GM19351 (cell line): Measurements from ENCODE around the gene GDF11.

Source experiments
- ATAC-seq: cut with Tn5 transposase; IDR thresholded peaks from one replicate; pipeline ENCODE4 v1.9.1; 2021; ENCODE audit warnings: mild to moderate bottlenecking, moderate library complexity; ENCODE audit not compliant: unreplicated experiment

Gene GDF11

DNA sequence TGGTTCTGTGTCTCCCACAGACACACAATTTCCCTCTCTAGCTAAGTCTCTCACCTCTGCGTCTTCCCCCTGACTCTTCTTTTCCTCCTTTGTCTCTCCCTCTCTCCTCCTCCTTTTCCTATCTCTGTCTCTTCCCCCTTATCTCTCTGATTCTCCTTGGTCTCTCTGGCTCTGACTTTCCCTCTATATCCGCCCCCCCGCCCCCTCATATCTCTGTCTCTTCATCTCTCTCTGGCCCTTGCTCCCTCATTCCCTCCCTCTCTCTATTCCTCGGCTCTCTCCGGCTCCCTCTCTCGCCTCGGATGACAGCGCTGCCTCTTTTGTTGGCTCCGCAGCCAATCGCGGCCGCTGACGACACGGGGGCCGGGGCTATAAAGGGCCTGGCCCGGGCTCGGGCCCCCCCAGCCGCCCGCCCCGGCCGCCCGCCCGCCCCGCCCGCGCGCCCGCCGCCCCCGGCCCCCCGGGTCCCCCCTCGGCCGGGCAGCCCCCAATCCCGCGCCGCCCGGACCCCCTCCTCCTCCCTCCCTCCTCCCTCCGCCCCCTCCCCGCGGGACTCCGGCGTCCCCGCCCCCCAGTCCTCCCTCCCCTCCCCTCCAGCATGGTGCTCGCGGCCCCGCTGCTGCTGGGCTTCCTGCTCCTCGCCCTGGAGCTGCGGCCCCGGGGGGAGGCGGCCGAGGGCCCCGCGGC lies at the start of gene GDF11:
TSS of gene GDF11 (plus strand) at position 404 of the 687 bp plus-strand sequence. CDS start at position 599, 195 bp downstream.
- ATAC-seq, result peak; percentile 39

DNA sequence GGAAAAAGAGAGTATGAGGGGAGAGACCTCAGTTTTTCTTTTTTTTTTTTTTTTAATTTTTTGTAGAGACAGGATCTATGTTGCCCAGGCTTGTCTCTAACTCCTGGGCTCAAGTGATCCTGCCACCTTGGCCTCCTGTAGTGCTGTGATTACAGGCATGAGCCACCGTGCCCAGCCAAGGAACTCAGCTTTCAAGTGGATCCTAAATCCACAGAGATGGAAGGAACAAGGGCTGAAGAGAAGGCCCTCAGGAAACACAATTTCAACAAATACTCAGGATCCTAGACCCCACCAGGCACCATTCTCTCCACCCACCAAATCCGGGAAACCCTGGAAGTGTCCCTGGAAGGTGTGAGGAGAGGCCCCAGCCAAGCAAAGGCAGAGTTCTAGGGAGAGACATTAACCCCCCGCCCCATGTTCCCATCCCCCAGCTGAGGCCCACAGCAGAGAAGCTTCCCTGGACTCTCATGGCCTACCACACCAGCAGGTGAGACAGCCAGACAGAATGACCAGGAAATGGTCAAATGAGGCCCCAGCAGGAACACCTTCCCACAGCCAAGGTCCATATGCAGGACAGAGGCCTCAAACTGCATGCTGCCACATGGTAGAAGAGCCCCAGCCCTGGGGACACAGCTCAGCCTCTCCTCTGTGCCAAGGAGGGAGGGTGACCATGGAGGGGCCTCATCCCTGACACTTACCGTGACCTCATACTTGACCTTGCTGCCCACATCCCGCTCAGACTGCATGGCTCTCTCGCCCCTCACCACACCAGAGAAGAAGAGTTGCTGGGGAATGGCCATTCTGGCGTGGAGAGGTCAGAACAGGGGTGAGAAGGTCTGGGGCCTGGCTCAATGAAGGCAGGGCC lies 49.4 kb upstream of the GDF11 start:
- no peak for ATAC-seq

DNA sequence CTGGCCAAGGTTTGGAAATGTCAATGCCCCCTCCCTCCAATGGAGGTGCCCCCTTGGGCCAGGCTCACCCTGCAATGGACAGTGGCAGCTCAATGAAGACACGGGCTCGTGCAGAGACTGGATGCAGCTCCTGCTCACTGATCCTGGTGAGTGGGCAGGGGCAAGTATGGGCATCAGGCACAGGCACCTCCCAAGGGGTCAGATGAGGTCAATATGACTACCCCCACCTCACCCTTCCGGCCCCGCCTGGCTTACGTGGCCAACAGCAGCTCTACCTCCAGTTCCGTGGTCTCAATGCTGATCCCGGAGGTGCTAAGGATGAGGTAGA lies 48.8 kb upstream of the GDF11 start:
- no peak for ATAC-seq

DNA sequence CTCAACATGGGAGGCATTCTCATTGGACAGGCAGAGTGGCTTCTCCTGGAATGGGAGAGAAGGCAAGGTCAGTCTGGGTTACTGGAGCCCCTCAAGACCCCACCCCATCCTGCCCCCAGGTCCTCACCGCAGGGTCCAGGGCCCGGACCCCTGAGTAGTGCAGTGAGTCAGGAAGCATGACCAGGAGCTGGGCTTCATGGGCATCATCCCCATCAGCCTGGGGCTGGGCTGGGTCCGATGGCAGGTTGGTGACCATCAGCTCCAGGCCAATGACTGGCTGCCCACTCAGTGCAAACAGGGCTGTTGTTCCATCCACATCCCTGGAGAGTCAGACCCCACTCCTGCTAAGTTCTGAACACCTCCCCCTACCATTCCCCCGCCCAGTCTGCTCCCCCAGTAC lies 48.3 kb upstream of the GDF11 start:
- no peak for ATAC-seq

DNA sequence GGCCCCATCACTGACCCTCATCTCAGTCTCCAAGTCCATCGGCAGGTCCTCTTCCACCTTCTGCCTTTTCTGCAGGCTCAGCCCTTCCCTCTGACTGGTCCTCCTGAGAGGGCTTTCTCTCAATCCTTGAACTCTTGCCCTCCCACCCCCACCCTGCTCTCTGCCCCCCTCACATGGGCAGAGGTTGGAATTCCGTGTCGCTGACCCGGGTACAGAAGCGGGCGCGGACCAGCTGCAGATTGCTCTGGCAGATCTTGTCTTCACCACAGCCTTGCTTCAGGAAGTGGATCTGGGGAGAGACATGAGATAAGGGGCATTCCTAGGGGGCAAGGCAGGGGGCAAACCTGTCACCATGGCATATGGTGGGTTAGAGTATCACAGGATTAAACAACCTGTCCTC lies 47.6 kb upstream of the GDF11 start:
- no peak for ATAC-seq

DNA sequence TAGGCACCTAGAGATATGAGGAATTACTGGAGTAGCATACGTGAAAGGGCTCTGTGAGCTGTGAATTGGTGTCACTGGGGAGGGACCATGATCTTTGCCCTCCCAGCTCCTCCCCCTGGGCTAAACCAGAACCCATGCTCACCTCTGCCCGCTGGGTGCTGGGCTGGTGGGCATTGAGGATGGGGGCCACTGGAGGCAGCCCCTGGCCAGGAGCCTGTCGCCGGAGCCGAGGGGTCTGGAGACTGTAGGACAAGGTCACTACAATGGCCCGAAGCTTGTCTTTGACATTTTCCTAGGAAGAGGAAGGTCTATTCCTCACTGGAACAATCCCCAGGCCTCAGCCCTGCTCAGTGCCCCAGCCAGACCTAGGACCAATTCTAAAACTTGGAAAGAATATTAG lies 46.8 kb upstream of the GDF11 start:
- no peak for ATAC-seq

DNA sequence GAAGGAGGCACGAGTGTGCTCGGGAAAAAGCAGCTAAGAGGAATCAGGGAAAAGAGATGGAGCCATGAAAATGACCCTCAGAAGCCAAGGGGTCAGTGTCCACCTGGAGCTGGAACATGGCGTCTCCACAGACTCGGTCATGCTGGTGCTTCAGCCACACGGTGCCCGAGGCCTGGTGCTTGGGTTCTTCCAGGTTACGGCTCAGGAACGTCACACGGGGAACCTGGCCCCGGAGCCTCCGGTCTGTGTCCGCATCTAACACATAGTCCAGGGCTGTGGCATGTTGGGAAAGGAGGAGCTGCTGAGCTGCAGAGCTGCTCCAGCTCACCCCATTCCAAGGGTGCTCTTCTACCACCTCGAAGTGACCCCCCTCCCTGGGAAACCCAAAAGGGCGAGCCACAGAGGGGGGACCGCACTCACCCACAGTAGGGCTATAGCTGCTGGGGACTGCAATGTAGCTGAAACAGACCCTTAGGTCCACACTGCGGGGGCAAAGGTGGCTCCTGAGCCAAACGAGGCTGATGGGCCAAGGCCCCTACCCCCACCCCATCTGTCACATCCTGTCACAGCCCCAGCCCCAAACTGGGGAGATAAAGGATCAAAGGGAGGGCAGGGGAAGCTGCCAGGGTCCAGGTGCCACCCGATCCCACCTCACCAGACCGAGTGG lies 46.0 kb upstream of the GDF11 start:
- ATAC-seq, result no peak

DNA sequence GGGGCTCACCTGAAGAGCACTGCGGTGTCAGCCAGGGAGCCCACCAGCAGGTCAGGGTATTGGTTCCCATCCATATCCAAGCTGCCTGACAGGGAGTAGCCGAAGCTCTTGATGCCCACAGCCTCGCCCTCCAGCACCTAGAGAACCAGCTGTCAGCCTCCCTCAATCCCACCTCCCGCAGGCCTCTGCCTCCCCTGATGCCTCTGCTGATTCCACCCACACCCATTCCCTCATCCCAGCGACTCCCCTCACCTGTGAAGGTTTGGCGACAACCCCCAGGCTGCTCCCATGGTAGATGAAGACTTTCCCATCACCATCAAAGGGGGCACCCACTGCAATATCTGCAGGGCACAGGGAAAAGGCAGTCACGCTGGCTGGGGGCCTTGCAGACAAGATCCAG lies 45.2 kb upstream of the GDF11 start:
- no peak for ATAC-seq

DNA sequence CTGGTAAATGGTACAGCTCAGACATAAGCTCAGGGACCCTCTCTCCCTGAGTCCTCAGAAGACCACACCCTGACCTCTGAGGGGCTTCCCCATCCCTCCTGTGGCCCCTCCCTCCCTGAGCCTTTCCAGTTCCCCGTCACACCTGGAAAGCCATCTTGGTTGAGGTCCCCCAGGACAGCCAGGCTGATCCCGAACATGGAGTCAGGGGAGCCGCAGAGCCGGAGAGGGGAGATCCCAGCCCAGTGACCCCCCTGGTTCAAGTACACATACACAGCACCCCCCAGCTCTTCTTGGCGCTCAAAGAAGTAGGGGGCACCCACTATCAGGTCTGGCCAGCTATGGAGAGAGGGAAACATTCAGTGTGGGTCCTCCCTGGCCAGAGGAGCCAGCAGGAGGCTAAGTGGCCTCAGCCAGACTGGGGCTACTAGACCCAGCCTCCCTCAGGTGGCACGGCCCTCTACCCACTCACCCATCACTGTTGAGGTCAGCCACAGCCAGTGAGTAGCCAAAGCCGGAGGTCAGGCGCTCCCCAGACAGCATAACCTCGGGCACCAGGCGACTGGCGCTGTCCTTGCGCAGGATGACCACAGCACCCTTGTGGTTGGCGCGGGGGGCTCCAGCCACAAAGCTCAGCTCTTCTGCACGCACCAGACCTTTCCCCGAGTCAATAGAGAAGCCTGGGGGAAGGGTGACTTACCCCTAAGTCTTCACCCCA lies 44.5 kb upstream of the GDF11 start:
- ATAC-seq, result no peak

DNA sequence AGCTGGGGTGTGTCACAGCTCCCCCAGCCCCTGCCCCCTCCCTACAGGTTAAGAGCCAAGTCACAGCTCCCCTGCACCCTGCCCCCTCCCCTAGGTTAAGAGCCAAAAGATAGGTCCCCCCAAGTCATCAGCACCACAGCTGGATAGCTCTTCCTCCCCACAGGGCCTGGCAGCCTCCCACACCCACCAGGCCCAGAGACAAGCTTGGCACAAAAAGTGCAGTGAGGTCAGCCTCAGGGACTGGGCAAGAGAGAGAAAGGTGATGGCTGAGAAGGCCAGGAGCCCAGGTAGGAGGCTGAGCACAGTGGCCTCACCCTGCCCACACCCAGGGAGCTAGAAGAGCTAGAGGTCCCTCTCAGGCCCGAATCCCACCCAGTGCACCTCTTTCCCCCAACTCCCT lies 44.0 kb upstream of the GDF11 start:
- no peak for ATAC-seq

DNA sequence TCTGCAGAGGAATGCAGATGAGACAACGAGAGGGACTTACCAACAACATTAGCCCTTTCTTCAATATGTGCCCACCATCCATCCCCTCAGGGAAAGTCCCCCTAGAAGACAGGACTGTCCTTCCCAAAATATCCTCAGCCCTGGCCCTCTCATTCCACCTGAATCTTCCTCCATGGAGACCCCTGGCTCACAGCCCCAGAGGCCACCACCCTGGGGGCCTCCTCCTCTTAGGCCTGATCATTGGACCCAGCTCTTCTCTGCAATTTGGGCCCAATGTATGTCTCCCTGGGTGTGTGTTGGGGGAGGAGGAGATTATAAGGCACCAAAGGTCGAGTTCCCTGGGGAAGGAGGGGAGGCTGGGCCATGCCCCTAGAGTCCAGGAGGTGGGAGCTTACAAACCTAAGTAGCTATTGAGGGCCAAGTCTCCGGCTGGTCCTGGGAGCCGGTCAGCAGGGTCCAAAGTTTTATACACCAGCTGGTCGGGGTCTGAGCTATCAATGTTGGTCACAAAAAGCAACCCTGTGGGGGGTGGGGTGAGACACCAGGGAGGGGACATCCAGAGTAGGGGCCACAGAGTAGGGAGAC lies 43.4 kb upstream of the GDF11 start:
- ATAC-seq, result no peak

DNA sequence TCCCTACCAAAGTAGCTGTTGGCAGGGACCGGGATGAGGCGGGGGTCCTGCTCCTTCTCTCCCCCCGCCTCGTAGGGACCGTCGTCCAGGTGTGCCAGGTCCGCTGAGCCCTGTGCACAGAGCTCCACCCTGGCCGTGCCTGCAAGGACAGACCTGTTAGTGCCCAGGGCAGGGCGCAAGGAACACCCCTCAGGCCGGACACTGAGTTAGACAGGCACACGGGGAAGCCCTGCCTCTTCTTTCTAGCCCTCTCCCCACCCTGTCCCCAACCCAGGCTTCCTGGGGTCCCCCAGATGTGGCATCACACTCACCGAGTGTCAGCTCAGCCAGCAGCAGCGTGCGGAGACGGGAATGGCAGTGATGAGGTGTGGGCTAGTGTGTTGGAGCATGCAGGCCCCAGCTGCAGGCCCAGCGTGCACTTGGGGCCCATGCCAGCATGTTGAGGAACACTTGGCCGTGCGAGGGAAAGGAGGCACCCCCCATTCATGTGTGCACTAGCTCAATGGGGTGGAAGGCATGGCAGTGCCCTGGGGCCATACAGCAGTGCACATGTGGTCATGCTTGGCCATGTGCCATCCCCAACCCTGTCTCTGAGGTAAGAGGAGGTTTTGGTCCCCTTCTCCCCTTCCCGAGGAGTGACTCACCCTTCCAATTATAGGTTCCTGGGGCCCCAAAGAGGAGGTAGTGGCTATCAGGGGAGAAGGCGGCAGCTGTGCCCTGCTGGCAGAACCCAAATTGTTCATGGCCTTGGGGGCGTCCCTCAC lies 42.5 kb upstream of the GDF11 start:
- no peak for ATAC-seq

DNA sequence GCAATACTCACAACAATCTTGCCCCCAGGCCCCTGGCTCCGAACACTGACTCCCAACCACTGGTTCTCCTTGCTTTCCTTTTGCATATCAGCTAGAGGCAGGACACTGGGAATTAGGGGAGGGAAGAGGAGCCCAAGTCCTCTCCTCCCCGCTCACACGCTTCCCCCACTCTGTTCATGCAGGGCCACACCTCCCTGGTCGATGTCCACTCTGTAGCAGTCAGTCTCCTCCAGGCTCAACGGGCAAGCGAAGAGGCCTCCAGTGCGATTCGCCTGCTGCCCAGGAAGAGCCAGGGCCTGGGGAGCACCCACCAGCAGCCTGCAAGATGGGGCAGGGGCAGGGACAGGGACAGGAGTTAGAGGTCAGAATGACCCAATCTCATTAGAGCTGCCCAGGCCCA lies 40.1 kb upstream of the GDF11 start:
- no peak for ATAC-seq

DNA sequence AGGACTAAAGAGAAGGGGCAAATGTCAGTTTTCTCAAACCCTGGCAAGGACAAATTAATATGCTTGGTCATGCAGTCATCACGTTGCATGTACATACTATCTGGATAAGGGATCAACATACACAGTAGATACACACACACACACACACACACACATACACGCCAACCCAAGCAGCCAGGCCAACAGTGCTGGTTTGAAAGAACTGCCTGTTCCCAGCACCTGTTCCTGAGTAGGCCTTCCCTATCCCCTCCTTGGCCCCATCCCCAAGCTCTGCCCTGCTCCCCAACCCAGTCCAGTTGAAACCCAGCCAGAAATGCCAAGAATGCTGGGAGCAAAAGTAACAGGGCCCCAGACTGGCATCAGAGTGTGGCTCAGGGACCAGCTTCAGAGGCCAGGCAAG lies 39.6 kb upstream of the GDF11 start:
- no peak for ATAC-seq

DNA sequence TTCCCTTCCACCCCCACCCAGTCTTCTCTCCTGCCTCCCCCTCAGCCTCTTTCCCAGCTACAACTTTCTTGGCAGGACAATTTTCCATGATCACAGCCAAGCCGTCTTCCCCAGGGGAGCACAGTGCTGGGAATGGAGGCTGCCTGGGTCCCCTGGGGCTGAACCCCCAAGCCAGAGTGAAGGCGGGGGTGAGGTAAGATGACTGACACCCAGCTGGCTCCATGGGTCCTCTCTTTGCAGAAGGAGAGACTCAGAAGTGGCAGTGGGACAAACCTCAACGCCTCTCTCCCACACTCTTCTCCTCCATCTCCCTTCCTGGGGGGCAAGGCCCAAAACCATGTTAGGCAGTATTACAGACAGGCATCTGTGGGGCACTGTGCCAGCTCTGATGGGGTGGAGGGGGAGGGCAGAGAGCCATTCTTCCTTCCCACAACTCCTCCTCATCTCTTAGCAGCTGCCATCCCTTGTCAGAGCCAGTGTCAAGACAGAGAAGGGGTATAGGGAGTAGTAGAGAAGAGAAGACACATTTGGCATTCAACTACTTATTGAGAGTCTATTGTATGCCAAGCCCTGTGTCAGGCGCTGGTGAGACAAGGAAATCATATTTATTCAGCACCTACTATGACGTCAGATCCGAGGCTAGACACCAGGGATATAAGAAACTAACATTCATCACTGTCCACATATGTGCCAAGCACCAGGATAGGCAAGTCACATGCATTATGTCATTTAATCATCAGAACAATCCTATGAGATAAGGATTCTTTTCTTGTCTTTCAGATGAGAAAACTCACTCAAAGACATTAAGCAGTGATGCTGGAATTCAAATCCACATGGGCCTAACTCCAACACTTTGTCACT lies 38.8 kb upstream of the GDF11 start:
- ATAC-seq, result no peak

DNA sequence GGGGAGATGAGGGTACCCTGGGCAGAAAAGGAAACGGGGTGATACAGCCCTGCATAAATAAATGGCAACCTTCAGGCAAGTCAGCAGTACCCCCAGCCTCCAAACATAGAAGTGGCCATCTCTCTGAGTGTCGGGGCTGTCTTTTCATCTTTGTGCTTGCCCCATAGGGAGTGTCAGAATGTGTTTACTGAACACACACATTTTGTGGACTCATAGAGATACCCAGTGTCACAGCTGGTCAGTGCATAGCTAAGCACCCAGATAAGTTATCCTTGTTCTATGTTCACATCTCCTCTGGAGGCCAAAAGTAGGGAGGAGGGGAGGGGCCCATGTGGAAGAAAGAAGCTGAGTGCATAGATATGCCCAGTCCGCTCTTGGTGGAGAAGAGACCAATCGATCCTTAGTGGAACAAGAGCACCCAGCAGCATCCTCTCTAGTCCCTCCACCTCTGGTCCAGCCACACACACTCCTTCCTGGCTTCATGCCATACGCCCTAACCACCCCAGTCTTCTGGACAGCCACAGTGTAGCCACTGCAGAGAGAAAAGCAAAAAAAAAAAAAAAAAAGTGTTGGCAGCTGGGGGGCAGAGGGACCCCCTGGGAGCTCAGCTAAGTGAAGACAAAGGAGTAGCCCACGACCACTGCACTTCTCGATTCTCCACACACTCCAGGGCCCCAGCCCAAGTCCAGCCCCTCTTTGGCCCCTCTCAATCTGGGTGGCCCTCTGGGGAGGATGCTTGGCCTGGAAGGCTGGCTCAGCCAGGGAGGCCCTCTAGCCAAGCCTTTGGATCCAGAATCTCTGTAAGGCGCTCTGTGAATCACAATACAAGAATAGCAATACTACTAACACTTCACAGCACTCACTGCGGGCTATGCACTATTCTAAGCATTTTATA lies 37.9 kb upstream of the GDF11 start:
- ATAC-seq, result no peak

DNA sequence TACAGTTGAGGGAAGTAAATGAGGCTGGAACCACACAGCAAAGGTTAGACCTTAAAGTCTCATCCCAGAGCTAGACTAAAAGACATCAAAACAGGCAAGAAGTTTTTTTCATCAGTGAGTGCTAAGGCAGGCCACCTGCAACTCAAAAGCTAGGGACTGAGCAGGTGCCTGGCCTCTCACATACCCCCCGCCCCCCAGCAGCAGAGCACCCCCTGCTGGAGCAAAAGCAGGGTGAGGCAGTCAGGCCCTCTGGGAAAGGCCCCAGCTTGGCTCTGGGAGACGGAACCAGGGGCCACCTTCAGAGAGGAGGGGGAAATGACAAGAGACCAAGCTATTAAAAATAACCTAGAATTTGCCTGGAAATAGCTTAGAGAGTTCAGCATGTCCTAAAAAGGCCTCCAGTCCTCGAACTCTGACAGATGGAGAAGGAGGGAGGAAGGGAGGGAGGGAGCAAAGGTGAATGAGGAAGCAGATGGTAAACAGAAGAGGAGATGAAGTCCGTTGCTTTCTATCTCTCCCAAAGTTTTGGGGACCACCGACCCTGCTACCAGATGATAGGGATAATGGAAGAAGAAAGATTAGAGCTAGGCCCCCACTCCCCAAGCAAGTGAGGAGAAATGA lies 37.0 kb upstream of the GDF11 start:
- no peak for ATAC-seq
